ENCODE measurements around the gene TM4SF18. TPM values are rescaled to one million over a fixed set of nuclear protein-coding genes. Genes with fewer than 3 reads are reported as not detected.

TM4SF18 gene
- polyA plus RNA-seq, 1 experiment = 0.11 TPM

DNA sequence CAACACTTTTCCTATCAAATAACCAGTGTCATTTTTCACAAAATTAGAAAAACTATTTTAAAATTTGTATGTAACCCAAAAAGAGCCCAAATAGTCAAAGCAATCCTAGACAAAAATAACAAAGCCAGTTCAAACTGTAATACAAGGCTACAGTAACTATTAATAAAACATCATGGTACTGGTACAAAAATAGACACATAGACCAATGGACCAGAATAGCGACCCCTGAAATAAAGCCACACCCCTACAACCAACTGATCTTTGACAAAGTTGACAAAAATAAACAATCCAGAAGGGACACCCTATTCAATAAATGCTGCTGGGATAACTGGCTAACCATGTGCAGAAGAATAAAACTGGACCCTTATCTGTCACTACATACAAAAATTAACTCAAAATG is 19.9 kb downstream of the TM4SF18 start:
- POLR2A ChIA-PET = no interaction called here
- Histone ChIP-seq H3K27me3 (ENCODE audit: control insufficient read depth, insufficient read depth, low read length) (no peaks in the 10 kb centered on the region), H3K36me3 (ENCODE audit: control insufficient read depth, insufficient read depth, low read length) (no peaks in the 10 kb centered on the region), H3K4me3 (ENCODE audit: low read depth, low read length) (no peak overlapping the region)
- no peak for DNase-seq (ENCODE audit: low read depth)
- TF ChIP-seq, protein P1, sequence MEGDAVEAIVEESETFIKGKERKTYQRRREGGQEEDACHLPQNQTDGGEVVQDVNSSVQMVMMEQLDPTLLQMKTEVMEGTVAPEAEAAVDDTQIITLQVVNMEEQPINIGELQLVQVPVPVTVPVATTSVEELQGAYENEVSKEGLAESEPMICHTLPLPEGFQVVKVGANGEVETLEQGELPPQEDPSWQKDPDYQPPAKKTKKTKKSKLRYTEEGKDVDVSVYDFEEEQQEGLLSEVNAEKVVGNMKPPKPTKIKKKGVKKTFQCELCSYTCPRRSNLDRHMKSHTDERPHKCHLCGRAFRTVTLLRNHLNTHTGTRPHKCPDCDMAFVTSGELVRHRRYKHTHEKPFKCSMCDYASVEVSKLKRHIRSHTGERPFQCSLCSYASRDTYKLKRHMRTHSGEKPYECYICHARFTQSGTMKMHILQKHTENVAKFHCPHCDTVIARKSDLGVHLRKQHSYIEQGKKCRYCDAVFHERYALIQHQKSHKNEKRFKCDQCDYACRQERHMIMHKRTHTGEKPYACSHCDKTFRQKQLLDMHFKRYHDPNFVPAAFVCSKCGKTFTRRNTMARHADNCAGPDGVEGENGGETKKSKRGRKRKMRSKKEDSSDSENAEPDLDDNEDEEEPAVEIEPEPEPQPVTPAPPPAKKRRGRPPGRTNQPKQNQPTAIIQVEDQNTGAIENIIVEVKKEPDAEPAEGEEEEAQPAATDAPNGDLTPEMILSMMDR (IDR thresholded peaks at IDR 0.05; ENCODE audit: insufficient read depth, low read depth, low read length) = no peak
- CTCF ChIA-PET = no interaction called here

DNA sequence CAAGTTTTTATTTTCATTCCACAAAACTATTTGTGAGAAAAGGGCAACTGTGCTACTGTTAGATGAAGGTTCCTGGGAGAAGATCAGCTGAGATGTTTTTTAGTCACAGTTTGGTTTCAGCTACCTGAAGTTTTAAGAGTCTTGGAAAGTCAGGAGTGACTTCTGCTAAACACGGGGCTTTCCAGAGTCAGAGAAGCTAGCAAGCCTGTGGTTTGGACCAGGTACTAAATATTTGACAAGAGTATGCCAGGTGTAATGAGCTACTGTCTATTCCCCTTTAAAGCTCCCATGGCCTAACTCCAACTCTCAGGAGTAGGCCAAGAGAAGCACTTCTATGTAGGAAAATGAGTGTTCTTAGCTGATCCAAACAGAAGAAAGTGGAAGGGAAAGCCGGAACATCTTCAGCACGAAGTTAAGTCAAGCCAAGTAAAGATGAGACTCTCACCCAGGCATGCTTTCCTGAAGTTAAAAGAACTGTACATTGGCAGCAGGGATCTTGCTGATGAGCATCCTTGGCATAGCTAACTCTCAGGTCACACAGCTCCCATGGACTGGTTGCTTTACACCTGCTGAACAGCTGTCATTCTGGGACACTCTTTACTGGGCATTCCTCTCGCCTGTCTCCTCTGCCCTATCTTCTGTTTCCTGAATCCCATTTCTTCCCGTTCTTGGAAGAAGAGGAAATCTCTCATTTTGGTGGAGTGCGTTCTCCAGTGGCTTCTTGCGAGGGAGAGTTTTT is 22.5 kb downstream of the TM4SF18 start:
- Histone ChIP-seq H3K36me3 (ENCODE audit: control insufficient read depth, insufficient read depth, low read length) (no peaks in the 10 kb centered on the region), H3K4me3 (ENCODE audit: low read depth, low read length) (no peak overlapping the region), H3K27me3 (ENCODE audit: control insufficient read depth, insufficient read depth, low read length) (no peaks in the 10 kb centered on the region)
- CTCF ChIA-PET = interaction anchor here (1.5 to 2.0 kb wide), 3 partner anchors 18 to 131 kb away, joined by 3 to 6 read pairs (median 4); no protein-coding TSS in a partner anchor
- TF ChIP-seq, protein P1 (IDR thresholded peaks at IDR 0.05; ENCODE audit: insufficient read depth, low read depth, low read length) = no peak
- DNase-seq (ENCODE audit: low read depth) = no peak
- POLR2A ChIA-PET = no interaction called here

DNA sequence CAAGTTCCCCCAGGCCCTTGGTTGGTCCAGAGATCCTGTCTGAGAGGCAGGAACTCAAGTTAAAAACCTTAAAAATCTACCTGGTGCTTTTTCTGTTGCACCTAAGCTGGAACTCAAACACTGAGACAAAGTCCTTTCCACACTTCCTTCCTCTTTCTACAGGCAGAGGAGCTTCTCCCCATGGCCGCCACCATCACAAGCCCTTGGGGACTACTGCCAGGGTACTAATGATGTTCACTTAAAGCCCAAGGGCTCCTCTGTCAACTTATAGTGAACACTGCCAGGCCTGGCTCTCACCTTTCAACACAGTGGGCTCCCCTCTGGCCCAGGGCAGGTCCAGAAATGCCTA is 26.0 kb downstream of the TM4SF18 start:
- TF ChIP-seq, protein P1 (IDR thresholded peaks at IDR 0.05; ENCODE audit: insufficient read depth, low read depth, low read length) = no peak
- no peaks in the 10 kb centered on the region for H3K36me3 ChIP-seq (ENCODE audit: control insufficient read depth, insufficient read depth, low read length)
- DNase-seq (ENCODE audit: low read depth) = no peak
- POLR2A ChIA-PET = no interaction called here
- H3K27me3 ChIP-seq (ENCODE audit: control insufficient read depth, insufficient read depth, low read length) = no peaks in the 10 kb centered on the region
- H3K4me3 ChIP-seq (ENCODE audit: low read depth, low read length) = no peak overlapping the region
- CTCF ChIA-PET = interaction anchor here (2.6 kb wide), 1 partner anchor 8 kb away, joined by 12 read pairs; no protein-coding TSS in a partner anchor

DNA sequence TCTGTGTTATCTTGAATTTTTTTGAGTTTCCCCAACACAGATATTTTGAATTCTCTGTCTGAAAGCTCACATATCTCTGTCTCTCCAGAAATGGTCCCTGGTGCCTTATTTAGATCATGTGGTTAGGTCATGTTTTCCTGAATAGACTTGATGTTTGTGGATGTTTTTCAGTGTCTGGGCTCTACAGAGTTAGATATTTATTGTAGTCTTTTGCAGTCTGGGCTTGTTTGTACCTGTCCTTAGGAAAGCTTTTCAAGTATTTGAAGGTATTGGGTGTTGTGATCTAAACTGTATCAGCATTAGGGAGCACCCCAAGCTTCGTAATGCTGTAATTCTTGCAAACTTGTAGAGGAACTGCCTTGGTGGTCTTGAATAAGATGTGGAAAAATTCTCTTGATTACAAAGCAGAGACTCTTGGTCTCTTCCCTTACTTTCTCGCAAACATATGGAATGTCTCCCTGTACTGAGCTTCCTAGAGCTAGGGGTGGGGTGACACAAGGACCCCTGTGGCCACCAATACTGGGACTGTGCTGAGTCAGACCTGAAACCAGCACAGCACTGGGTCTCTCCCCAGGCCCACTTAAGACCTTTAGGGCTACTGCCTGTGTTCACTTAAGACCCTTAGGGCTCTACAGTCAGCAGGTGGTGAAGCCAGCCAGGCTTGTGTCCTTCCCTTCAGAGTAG is 26.5 kb downstream of the TM4SF18 start:
- TF ChIP-seq, protein P1 (IDR thresholded peaks at IDR 0.05; ENCODE audit: insufficient read depth, low read depth, low read length) = no peak
- CTCF ChIA-PET = interaction anchor here (0.8 to 1.2 kb wide), 2 partner anchors 15 to 46 kb away, joined by 3 read pairs; no protein-coding TSS in a partner anchor
- DNase-seq (ENCODE audit: low read depth) = no peak
- POLR2A ChIA-PET = no interaction called here
- H3K4me3 ChIP-seq (ENCODE audit: low read depth, low read length) = no peak overlapping the region
- H3K27me3 ChIP-seq (ENCODE audit: control insufficient read depth, insufficient read depth, low read length) = no peaks in the 10 kb centered on the region
- no peaks in the 10 kb centered on the region for H3K36me3 ChIP-seq (ENCODE audit: control insufficient read depth, insufficient read depth, low read length)

DNA sequence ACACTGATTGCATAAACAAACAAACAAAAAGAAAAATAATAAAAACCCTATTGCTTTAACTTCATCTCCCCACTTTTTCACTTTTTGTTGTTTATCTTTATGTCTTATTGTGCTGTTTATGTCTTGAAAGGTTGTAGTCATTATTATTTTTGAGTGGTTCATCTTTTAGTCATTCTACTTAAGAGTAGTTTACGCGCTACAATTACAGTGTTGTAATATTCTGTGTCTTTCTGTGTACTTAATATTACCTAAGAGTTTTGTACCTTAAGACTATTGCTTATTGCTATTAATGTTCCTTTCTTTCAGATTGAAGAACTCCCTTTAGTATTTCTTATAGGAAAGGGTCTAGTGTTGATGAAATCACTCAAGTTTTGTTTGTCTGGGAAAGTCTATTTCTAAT is 28.1 kb downstream of the TM4SF18 start:
- Histone ChIP-seq H3K4me3 (ENCODE audit: low read depth, low read length) (no peak overlapping the region), H3K27me3 (ENCODE audit: control insufficient read depth, insufficient read depth, low read length) (no peaks in the 10 kb centered on the region), H3K36me3 (ENCODE audit: control insufficient read depth, insufficient read depth, low read length) (no peaks in the 10 kb centered on the region)
- ChIA-PET POLR2A (no interaction called here), CTCF (no interaction called here)
- TF ChIP-seq, protein P1 (IDR thresholded peaks at IDR 0.05; ENCODE audit: insufficient read depth, low read depth, low read length) = no peak
- no peak for DNase-seq (ENCODE audit: low read depth)

Data from BJ (cell line).